GM18858 (cell line): ENCODE results near the gene SHOX.
"Not testable (repeated sequence)": the region's sequence is repeated elsewhere in the genome, so short reads cannot be mapped to it uniquely, and the experiment has no call there.

Experiments used
- ATAC-seq: cut with Tn5 transposase; IDR thresholded peaks from one replicate; pipeline ENCODE4 v1.9.1; 2021; ENCODE audit not compliant: unreplicated experiment

The SHOX gene

GRCh38 chrX:630612-631496, at the start of gene SHOX:
SHOX (plus strand) TSS chrX:630791; CDS start chrX:630898, 107 bp downstream.
- no peak for ATAC-seq

- ATAC-seq = no peak
Measured at GRCh38 chrX:581066-581465, 49.5 kb upstream of the SHOX start.

DNA sequence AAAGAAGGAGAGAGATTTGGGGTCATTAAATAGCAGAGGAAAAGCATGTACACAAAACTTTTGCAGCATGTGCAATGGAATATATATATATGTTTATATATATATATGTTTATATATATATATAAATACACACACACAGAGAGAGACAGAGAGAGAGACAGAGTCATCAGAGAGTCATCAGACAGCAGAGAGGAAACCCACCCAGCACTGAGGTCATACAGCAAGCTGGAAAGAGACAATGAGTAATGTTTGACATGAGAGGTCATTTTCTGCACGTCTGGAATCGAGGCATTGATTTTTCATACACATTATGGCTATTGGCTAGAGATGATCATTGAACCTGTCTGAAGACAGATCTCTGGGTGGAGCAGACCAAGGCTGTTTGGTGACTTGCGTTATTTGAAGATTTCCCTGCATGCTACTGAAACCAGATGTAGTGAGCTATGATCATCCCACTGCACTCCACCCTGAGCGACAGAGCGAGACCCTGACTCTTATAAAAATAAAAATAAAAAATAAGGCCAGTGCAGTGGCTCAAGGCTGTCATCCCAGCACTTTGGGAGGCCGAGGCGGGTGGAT, 48.8 kb upstream of the SHOX start:
- no peak for ATAC-seq

DNA sequence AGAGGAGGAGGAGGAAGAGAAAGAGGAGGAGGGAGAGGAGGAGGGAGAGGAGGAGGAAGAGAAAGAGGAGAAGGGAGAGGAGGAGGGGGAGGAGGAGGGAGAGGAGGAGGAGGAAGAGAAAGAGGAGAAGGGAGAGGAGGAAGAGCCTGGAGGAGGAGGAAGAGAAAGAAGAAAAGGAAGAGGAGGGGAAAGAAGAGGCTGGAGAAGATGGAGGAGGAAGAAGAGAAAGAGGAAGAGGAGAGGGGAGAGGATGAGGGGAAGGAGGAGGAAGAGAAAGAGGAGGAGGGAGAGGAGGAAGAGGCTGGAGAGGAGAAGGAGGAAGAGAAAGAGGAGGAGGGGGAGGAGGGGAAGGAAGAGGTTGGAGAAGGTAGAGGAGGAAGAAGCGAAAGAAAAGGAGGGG, 46.0 kb upstream of the SHOX start:
- ATAC-seq = no peak

DNA sequence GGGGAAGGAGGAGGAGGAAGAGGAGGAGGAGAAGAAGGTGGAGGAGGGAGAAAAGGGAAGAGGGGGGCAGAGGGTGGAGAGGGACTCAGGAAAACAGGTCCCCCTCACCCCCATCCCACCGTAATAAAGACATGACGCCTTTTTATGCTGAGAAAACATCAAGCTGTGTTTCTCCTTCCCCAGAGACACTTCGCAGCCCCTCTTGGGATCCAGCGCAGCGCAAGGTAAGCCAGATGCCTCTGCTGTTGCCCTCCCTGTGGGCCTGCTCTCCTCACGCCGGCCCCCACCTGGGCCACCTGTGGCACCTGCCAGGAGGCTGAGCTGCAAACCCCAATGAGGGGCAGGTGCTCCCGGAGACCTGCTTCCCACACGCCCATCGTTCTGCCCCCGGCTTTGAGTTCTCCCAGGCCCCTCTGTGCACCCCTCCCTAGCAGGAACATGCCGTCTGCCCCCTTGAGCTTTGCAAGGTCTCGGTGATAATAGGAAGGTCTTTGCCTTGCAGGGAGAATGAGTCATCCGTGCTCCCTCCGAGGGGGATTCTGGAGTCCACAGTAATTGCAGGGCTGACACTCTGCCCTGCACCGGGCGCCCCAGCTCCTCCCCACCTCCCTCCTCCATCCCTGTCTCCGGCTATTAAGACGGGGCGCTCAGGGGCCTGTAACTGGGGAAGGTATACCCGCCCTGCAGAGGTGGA, 45.3 kb upstream of the SHOX start:
- ATAC-seq = no peak

- no peak for ATAC-seq
Measured at GRCh38 chrX:586351-586750, 44.2 kb upstream of the SHOX start.

GRCh38 chrX:589261-589660, 41.3 kb upstream of the SHOX start:
- ATAC-seq = not testable (repeated sequence)

- no peak for ATAC-seq
Measured at GRCh38 chrX:590693-591404, 39.7 kb upstream of the SHOX start.

- no peak for ATAC-seq
Measured at GRCh38 chrX:599837-600715, 30.5 kb upstream of the SHOX start.

DNA sequence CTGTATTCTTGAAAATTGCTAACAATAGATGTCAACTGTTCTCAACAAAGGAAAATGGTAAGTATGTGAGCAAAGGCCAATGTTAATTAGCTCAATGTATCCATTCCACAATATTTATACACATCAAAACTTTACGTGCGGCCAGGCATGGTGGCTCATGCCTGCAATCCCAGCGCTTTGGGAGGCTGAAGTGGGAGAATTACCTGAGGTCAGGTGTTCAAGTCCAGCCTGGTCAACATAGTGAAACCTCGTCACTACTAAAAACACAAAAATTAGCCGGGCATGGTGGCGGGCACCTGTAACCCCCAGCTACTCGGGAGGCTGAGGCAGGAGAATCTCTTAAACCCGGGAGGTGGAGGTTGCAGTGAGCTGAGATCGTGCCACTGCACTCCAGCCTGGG, 27.6 kb upstream of the SHOX start:
- not testable (repeated sequence) for ATAC-seq

DNA sequence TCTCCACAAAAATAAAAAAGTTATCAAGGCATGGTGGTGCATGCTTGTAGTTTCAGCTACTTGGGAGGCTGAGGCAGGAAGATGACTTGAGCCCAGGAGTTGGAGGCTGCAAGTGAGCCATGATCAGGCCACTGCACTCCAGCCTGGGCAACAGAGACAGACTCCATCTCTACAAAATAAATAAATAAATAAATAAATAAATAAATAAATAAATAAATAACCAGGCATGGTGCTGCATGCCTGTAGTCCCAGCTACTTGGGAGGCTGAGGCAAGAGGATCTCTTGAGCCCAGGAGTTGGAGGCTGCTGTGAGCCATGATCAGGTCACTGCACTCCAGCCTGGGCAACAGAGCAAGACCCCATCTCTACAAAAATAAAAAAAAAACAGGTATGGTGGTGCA, 26.0 kb upstream of the SHOX start:
- ATAC-seq = not testable (repeated sequence)

GRCh38 chrX:608088-608487, 22.5 kb upstream of the SHOX start:
- ATAC-seq = not testable (repeated sequence)

- ATAC-seq = no peak
Measured at GRCh38 chrX:614136-614535, 16.5 kb upstream of the SHOX start.

- no peak for ATAC-seq
Measured at GRCh38 chrX:617401-617800, 13.2 kb upstream of the SHOX start.

DNA sequence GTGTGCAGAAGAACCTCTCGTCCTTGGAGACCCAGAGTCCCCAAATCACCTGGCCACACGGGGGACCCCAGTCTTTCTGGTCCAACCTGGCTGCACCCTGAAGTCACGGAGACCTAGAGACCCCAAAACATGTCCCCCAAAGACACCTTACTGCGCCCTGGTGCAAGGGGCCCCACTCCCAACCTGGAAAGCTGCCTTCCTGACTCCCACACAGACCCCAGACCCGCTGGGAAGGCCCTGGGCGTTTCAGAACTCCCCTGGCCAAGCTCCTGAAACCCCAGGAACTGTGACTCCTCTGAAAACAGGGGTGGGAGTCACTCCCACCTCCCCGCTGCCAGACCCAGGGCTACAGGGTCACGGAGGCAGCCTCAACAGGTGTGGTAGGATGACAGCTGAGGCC, 12.7 kb upstream of the SHOX start:
- no peak for ATAC-seq

GRCh38 chrX:618304-618703, 12.3 kb upstream of the SHOX start:
- not testable (repeated sequence) for ATAC-seq

DNA sequence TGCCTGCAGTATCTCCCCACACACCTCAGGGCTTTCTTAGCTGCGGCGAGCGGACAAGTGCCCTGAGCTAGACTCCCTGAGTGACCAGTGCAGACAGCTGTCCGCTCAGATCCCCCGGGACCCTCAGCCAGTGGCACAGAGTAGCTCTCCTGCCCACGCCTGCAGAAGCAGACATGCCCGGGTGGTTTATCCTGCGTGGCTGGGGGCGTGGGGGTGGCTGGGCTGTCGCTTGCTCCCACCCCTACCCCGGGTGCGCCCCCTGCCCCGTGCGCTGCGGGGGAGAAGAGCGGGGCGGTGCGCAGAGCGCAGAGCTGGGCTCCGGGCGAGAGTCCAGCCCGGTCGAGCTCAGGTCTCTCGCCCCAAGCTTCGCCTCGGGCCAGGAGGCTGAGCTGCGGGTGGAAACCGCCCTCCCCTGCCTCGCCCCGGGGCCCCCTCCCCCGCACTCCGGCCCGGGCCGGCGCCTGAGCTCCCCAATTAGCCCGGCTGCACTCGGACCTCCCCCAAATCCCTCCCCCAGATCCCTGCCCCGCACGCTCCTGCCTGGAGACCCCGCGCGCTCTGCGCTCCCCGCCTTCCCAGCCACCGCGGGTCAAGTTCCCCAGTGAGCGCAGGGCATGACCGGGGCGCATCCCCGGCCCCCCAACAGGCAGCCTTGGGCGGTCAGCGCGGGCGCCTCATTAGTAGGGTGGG, 11.7 kb upstream of the SHOX start:
- ATAC-seq = no peak

DNA sequence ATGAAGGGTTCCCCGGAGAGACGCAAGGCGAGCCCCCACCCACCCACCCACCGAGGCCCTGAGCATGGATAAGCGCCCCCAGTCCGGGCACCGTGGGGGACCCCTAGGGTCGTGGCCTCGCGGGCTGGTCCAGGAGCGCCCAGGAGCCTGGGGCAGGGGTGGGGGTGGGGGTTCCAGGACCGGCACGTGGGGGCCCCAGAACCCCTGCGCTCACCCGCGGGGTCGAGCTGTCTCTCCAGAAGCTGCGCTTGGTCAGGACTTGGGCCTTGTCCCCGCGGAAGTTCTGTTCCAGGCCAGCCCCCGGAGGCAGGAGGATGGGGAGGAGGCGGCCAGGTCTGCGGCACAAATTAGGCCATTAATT, 11.2 kb upstream of the SHOX start:
- ATAC-seq = no peak

- no peak for ATAC-seq
Measured at GRCh38 chrX:619812-620531, 10.6 kb upstream of the SHOX start.
